Spleen (tissue), 7 donors: ENCODE measurements around the gene USP17L24.
"Not testable (repeated sequence)": the region's sequence is repeated elsewhere in the genome, so short reads cannot be mapped to it uniquely, and the experiment has no call there.

ENCODE experiments used
- POLR2AphosphoS5 ChIP-seq, 3 donors: sonication (generic); formaldehyde crosslinking; IDR thresholded peaks; one replicate each; pipeline ENCODE4 v1.5.1; 2017; ENCODE audit warnings: antibody characterized with exemption in 3 of 3
- TF ChIP-seq, protein P1 (sequence below), 11 experiments: fragments of 200-600 bp in 7 of 11; fragments of 450-650 bp in 4 of 11; sonication (generic) in 4 of 11; IDR thresholded peaks in 8 of 11; conservative IDR thresholded peaks in 3 of 11; 1 replicate in 7 of 11; 2 replicates in 4 of 11; pipeline versions ENCODE4 v1.4.0 to v1.8.0; 2016 to 2021; ENCODE audit warnings: antibody characterized with exemption in 11 of 11, inconsistent platforms in 4 of 11, mild to moderate bottlenecking in 1 of 11
- donor health status: DM: no; HTN: no; CAD: no; lungs with moderate emphysema.
- donor health status: DM: no; HTN: no; CAD: no.
- donor health status: DM: no; HTN: no; CAD: no.

DNA sequence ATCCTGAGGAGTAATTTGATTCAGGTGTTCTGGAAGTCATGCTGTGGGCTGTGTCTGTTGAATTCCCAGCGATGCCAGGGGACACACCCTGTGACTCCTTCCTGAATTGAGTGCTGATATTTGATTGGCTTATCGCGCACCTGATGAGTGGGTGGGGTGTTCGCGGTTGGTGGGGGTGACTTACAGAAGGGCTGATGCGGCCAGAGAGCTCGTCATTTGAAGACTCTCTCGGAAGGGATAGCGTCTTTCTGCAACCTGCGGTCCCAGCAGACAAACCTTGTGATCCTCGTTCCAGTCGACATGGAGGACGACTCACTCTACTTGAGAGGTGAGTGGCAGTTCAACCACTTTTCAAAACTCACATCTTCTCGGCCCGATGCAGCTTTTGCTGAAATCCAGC lies 23.6 kb downstream of the USP17L24 start, which contains the start of gene USP17L28:
- TF ChIP-seq, protein P1, sequence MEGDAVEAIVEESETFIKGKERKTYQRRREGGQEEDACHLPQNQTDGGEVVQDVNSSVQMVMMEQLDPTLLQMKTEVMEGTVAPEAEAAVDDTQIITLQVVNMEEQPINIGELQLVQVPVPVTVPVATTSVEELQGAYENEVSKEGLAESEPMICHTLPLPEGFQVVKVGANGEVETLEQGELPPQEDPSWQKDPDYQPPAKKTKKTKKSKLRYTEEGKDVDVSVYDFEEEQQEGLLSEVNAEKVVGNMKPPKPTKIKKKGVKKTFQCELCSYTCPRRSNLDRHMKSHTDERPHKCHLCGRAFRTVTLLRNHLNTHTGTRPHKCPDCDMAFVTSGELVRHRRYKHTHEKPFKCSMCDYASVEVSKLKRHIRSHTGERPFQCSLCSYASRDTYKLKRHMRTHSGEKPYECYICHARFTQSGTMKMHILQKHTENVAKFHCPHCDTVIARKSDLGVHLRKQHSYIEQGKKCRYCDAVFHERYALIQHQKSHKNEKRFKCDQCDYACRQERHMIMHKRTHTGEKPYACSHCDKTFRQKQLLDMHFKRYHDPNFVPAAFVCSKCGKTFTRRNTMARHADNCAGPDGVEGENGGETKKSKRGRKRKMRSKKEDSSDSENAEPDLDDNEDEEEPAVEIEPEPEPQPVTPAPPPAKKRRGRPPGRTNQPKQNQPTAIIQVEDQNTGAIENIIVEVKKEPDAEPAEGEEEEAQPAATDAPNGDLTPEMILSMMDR (IDR thresholded peaks at IDR 0.05 in 8 of 11, conservative IDR thresholded peaks at IDR 0.05 in 3 of 11): not testable (repeated sequence)
- TF ChIP-seq POLR2AphosphoS5 (IDR thresholded peaks at IDR 0.05): not testable (repeated sequence)
